ENCODE data around the gene CDC42BPG.

The CDC42BPG gene

GRCh38 chr11:64874308-64875240 is 30.1 kb upstream of the CDC42BPG start:
- ATAC-seq (no peak), DNase-seq (no peak)
- Mint-ChIP-seq H3K4me3 (peak overlapping the region; percentile 92 to 100), H3K9me3 (no peaks in the 10 kb centered on the region), H3K4me1 (peaks cover 82% of the 10 kb centered on the region), H3K27ac (peak overlapping the region; percentile 43 to 60), H3K27me3 (no peaks in the 10 kb centered on the region)

GRCh38 chr11:64872790-64873488 is 28.5 kb upstream of the CDC42BPG start:
- Mint-ChIP-seq H3K4me3 (peak overlapping the region; percentile 59 to 67), H3K27me3 (no peaks in the 10 kb centered on the region), H3K4me1 (peaks cover 89% of the 10 kb centered on the region), H3K27ac (peak overlapping the region in 1 of 2 donors; percentile 82), H3K9me3 (no peaks in the 10 kb centered on the region)
- DNase-seq (no peak), ATAC-seq (no peak)

GRCh38 chr11:64871492-64871891 is 27.0 kb upstream of the CDC42BPG start:
- Mint-ChIP-seq H3K27me3 (no peaks in the 10 kb centered on the region), H3K4me1 (peaks cover 94% of the 10 kb centered on the region), H3K27ac (peak overlapping the region; percentile 34 to 72), H3K9me3 (no peaks in the 10 kb centered on the region), H3K4me3 (peak overlapping the region; percentile 76 to 79)
- ATAC-seq (no peak), DNase-seq (no peak)

- H3K4me3 Mint-ChIP-seq = peak overlapping the region; percentile 76 to 79
- peaks cover 95% of the 10 kb centered on the region for H3K4me1 Mint-ChIP-seq
- peak overlapping the region in 1 of 2 donors; percentile 72 for H3K27ac Mint-ChIP-seq
- H3K27me3 Mint-ChIP-seq = no peaks in the 10 kb centered on the region
- DNase-seq = no peak
- ATAC-seq = no peak
- peaks cover 0 to 3% of the 10 kb centered on the region in 2 donors for H3K9me3 Mint-ChIP-seq
Observed at GRCh38 chr11:64870893-64871466, 26.5 kb upstream of the CDC42BPG start.

GRCh38 chr11:64870176-64870892 is 25.9 kb upstream of the CDC42BPG start:
- Mint-ChIP-seq H3K9me3 (peaks cover 0 to 8% of the 10 kb centered on the region in 2 donors), H3K4me1 (peaks cover 95% of the 10 kb centered on the region), H3K4me3 (peak overlapping the region; percentile 76 to 79), H3K27me3 (no peaks in the 10 kb centered on the region), H3K27ac (peak overlapping the region in 1 of 2 donors; percentile 17)
- no peak for ATAC-seq
- no peak for DNase-seq

- Mint-ChIP-seq H3K27me3 (no peaks in the 10 kb centered on the region), H3K4me1 (peaks cover 95% of the 10 kb centered on the region), H3K9me3 (peaks cover 0 to 8% of the 10 kb centered on the region in 2 donors), H3K27ac (peak overlapping the region; percentile 57 to 63), H3K4me3 (peak overlapping the region; percentile 76 to 79)
- no peak for ATAC-seq
- no peak for DNase-seq
Observed at GRCh38 chr11:64869571-64870175, 25.2 kb upstream of the CDC42BPG start.

GRCh38 chr11:64868904-64869570 is 24.6 kb upstream of the CDC42BPG start:
- ATAC-seq (peak; percentile 27), DNase-seq (no peak)
- Mint-ChIP-seq H3K4me1 (peaks cover 95% of the 10 kb centered on the region), H3K27me3 (no peaks in the 10 kb centered on the region), H3K9me3 (peaks cover 0 to 8% of the 10 kb centered on the region in 2 donors), H3K27ac (peak overlapping the region in 1 of 2 donors; percentile 57), H3K4me3 (peak overlapping the region; percentile 76 to 79)

- peaks cover 96% of the 10 kb centered on the region for H3K4me1 Mint-ChIP-seq
- no peak for DNase-seq
Observed at GRCh38 chr11:64867748-64868462, 23.5 kb upstream of the CDC42BPG start.

GRCh38 chr11:64866173-64866491 is 21.7 kb upstream of the CDC42BPG start:
- no peaks in the 10 kb centered on the region for H3K27me3 Mint-ChIP-seq
- peaks cover 0 to 8% of the 10 kb centered on the region in 2 donors for H3K9me3 Mint-ChIP-seq
- peak overlapping the region; percentile 87 to 94 for H3K4me3 Mint-ChIP-seq
- DNase-seq (no peak), ATAC-seq (no peak)
- H3K27ac Mint-ChIP-seq = peak overlapping the region; percentile 50 to 96
- peaks cover 95% of the 10 kb centered on the region for H3K4me1 Mint-ChIP-seq

More at GRCh38 chr11:64867748-64868462, 23.5 kb upstream of the CDC42BPG start:
- Mint-ChIP-seq H3K9me3 (peaks cover 0 to 8% of the 10 kb centered on the region in 2 donors), H3K27ac (peak overlapping the region in 1 of 2 donors; percentile 35), H3K4me3 (peak overlapping the region; percentile 76 to 79), H3K27me3 (no peaks in the 10 kb centered on the region)
- no peak for ATAC-seq

GRCh38 chr11:64865286-64866172 is 21.1 kb upstream of the CDC42BPG start:
- ATAC-seq (peak; percentile 39), DNase-seq (peak in 1 of 2 donors; percentile 69)
- H3K27me3 Mint-ChIP-seq = no peaks in the 10 kb centered on the region

GRCh38 chr11:64864473-64865285 is 20.2 kb upstream of the CDC42BPG start:
- DNase-seq (peak; percentile 70 to 86), ATAC-seq (peak; percentile 65)
- H3K4me3 Mint-ChIP-seq = peak overlapping the region; percentile 87 to 94
- peaks cover 95% of the 10 kb centered on the region for H3K4me1 Mint-ChIP-seq
- no peaks in the 10 kb centered on the region for H3K27me3 Mint-ChIP-seq
- peaks cover 0 to 8% of the 10 kb centered on the region in 2 donors for H3K9me3 Mint-ChIP-seq
- H3K27ac Mint-ChIP-seq = peak overlapping the region; percentile 96 to 99

More at GRCh38 chr11:64865286-64866172, 21.1 kb upstream of the CDC42BPG start:
- peaks cover 95% of the 10 kb centered on the region for H3K4me1 Mint-ChIP-seq
- peak overlapping the region; percentile 87 to 94 for H3K4me3 Mint-ChIP-seq
- peak overlapping the region; percentile 96 to 99 for H3K27ac Mint-ChIP-seq
- peaks cover 0 to 8% of the 10 kb centered on the region in 2 donors for H3K9me3 Mint-ChIP-seq

GRCh38 chr11:64864135-64864472 is 19.7 kb upstream of the CDC42BPG start:
- Mint-ChIP-seq H3K4me3 (peak overlapping the region; percentile 87 to 94), H3K4me1 (peaks cover 95% of the 10 kb centered on the region), H3K27me3 (no peaks in the 10 kb centered on the region), H3K27ac (peak overlapping the region; percentile 96 to 99), H3K9me3 (peaks cover 0 to 8% of the 10 kb centered on the region in 2 donors)
- no peak for DNase-seq
- no peak for ATAC-seq

Measured in stimulated activated naive CD8-positive, alpha-beta T cell treated with anti-CD3 and anti-CD28 coated beads, Interleukin-15, amount 100 ng/mL, for 72 hours (primary cell).